ENCODE data around the gene LIMK2.

The LIMK2 gene

GRCh38 chr22:31275576-31275975 is 63.5 kb downstream of the LIMK2 start:
- no peak for DNase-seq

DNA sequence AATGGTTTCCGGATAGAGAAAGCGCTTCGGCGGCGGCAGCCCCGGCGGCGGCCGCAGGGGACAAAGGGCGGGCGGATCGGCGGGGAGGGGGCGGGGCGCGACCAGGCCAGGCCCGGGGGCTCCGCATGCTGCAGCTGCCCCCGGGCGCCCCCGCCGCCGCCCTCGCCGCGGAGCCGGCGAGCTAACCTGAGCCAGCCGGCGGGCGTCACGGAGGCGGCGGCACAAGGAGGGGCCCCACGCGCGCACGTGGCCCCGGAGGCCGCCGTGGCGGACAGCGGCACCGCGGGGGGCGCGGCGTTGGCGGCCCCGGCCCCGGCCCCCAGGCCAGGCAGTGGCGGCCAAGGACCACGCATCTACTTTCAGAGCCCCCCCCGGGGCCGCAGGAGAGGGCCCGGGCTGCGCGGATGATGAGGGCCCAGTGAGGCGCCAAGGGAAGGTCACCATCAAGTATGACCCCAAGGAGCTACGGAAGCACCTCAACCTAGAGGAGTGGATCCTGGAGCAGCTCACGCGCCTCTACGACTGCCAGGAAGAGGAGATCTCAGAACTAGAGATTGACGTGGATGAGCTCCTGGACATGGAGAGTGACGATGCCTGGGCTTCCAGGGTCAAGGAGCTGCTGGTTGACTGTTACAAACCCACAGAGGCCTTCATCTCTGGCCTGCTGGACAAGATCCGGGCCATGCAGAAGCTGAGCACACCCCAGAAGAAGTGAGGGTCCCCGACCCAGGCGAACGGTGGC is 64.5 kb downstream of the LIMK2 start:
- no peak for DNase-seq

DNA sequence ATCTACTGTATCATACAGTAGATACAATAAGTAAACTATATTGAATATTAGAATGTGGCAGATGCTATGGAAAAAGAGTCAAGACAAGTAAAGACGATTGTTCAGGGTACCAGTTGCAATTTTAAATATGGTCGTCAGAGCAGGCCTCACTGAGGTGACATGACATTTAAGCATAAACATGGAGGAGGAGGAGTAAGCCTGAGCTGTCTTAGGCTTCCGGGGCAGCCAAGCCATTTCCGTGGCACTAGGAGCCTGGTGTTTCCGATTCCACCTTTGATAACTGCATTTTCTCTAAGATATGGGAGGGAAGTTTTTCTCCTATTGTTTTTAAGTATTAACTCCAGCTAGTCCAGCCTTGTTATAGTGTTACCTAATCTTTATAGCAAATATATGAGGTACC is 65.6 kb downstream of the LIMK2 start:
- no peak for DNase-seq

DNA sequence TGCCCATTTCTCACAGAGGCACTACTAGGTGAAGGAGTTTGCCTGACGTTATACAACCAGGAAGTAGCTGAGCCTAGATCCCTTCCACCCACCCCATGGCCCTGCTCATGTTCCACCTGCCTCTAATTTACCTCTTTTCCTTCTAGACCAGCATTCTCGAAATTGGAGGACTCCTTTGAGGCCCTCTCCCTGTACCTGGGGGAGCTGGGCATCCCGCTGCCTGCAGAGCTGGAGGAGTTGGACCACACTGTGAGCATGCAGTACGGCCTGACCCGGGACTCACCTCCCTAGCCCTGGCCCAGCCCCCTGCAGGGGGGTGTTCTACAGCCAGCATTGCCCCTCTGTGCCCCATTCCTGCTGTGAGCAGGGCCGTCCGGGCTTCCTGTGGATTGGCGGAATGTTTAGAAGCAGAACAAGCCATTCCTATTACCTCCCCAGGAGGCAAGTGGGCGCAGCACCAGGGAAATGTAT is 66.1 kb downstream of the LIMK2 start:
- no peak for DNase-seq

DNA sequence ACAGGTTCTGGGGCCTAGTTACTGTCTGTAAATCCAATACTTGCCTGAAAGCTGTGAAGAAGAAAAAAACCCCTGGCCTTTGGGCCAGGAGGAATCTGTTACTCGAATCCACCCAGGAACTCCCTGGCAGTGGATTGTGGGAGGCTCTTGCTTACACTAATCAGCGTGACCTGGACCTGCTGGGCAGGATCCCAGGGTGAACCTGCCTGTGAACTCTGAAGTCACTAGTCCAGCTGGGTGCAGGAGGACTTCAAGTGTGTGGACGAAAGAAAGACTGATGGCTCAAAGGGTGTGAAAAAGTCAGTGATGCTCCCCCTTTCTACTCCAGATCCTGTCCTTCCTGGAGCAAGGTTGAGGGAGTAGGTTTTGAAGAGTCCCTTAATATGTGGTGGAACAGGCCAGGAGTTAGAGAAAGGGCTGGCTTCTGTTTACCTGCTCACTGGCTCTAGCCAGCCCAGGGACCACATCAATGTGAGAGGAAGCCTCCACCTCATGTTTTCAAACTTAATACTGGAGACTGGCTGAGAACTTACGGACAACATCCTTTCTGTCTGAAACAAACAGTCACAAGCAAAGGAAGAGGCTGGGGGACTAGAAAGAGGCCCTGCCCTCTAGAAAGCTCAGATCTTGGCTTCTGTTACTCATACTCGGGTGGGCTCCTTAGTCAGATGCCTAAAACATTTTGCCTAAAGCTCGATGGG is 66.7 kb downstream of the LIMK2 start:
- no peak for DNase-seq

- DNase-seq, result no peak
These were observed 67.2 kb downstream of the LIMK2 start for GRCh38 chr22:31279327-31279669.

GRCh38 chr22:31279821-31280505 is 67.9 kb downstream of the LIMK2 start:
- DNase-seq, result no peak

- DNase-seq, result no peak
These were observed 69.6 kb downstream of the LIMK2 start for GRCh38 chr22:31281733-31282132.

DNA sequence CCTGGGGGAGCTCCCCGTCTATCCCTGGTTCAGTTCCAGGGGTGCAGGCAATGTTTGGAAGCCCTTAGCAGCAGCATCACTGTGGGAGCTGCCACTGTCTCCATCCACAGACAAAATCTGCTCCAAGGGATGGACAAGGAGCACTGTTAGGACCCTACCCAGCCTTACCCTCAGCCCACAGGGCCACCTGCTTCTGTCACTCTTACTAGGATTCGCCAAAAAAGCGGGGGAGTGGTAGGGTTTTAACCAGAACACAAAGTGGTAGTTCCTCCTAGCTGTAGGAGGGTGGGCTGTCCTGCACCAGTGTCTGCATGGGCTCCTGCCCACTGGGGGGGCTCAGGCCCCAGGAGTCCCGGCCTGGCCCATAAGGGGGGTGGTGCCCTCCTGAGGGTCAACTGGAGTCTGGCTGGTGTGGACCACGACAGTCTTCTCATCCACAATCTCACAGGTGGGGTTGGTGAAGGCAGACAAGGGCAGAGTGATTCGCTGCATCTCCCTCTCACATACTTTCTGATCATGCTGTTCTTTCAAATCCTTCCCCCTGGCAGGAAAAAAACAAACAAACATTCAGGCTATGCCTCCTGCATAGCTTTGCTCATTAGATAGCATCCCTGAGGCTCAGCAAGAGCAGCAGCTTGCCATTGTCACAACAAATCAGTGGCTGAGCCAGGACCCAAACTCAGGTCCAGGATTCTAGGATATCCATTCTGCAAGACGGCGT is 70.8 kb downstream of the LIMK2 start:
- no peak for DNase-seq

DNA sequence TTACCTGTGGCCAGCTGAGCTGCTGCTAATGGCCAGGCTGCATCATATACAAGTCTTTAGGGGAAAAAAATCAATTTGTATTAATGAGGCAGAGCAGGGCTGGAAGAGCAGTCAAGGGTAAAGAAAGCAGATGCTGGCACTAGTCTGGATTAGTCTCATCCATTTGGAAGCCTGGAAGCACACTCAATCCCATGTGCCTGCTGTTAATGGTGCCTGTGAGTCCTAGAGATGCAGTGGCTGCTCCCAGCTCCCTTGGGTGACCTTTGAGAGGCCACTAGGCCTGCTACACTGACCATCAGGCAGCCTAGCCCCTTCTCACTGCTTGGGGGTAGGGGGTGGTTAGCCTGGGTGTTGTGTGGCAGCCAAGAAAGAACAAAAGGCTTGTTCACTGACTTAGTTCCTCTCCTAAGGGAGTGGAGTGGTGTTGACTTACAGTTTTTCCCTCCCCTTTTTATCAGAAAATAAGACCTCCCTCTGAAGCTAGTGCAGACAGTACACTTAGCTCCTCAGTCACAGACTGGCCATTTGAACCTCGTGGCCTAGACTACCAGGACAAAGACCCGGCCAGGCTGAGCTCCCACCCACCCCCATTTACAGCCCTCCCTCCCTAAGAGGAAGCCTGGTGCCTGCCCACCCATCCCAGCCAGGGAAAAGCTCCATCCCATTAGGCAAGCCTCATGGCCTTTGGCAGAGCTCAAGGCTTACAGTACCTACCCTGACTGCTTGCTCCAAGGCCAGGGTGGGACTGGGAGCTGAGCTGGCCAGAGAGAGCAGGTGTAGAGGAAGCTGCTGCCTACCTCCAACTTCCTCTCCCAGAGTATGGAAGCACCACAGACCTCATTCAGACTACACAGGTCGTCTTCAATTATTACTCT is 72.4 kb downstream of the LIMK2 start:
- DNase-seq, result peak; percentile 86

GRCh38 chr22:31286360-31287255 is 74.5 kb downstream of the LIMK2 start:
- no peak for DNase-seq

DNA sequence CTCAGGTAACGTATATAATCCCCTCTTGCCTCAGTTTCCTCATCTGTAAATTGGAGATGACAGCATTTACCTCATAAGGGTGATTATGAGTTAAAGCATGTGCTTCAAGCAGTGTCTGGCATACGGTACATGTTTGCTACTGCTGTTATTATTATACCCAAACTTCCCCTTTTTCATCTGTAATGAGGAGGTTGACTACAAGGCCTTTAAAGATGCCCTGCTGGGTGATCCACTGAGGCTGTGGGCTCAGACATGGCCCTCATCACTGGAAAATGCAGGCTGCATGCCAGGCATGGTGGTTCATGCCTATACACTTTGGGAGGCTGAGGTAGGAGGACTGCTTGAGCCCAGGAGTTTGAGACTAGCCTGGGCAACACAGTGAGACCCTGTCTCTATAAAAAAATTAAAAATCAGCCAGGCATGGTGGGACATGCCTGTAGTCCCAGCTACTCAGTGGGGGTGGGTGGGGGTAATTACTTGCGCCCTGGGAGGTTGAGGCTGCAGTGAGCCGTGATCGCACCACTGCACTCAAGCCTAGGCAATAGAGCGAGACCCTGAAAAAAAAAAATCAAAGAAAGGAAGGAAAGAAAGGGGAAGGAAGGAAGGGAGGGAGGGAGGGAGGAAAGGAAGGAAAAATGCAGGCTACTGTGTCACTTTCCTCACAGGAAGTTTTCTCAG is 75.9 kb downstream of the LIMK2 start:
- no peak for DNase-seq

DNA sequence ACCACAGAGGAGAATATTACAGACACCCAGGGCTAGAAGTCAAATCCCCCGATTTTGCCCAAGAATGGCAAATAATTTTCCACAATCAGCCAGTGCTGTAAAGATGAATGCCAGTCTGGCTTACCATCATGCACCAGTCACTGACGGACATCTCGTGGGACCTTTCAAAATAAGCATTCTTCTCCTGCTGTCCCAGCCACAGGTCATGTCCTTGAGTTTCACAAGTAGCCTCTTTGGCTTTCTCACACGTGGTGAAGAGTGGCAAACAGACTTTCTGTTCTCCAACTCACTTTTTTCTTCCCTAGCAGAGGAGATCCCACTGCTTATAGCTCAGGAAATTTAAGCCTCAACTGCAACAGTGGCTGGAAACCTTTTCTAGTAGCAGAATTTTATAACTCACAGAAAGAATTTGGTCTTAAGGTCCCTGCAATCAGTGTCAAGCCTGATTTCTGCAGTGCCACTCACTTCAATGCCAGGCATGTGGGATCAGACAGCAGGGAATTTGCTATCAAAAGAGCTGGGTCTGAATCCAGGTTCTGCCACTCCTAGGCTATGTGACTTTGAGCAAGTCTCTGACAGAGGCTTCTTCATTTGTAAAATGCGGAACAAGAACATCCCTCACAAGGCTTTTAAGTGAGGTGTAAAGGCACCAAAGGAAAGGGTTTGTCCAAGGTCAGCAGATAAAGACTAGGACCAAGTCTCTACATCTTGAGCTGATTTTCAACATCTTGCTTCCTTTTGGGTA is 76.6 kb downstream of the LIMK2 start:
- DNase-seq, result no peak

- DNase-seq, result no peak
These were observed 77.2 kb downstream of the LIMK2 start for GRCh38 chr22:31289344-31289743.

DNA sequence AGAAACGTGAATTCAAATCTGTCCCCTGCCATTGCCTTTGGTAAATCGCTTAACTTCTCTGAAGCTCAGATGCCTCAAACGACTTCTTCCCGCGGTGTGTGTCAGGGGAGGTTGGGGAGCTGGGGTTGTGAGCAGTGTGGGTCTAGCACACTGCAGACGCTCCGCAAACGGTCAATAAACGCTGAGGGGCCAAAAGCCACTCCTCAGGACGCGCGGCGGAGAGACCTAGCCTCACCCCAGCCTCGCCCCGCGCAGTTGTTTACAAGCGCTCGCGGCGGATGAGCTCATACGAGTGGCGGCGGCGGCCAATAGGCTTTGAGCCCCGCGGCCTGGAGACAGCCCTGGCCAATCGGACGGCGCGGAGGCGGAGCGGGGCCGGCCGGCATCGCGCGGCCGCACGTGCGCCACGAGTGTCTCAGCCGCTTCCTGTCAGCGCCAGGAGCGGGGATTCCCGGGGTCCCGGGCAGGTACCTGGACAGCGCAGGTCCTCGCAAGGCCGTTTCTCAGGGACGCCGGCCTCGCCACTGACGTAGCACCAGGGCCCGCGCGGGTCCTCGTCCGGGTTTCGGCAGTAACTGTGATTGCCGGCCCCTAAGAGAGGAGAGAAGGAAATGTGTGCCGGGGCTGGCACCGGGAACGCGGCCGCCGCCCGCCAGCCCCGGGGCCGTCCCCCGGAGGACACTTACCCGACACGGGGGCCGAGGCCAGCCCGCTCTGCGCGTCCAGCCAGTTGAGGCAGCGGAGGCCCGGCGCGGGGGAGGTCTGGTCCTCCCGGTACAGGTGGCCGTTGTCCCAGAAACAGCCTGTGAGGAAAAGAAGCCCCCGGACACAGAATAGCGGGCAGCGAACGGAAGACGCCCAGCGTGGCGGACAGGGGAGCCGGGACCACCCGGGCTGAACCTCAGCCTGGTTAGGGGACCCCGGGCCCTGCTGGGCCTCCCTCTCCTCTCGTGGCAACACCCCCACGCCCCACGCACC is 78.7 kb downstream of the LIMK2 start:
- peak; percentile 96 for DNase-seq

DNA sequence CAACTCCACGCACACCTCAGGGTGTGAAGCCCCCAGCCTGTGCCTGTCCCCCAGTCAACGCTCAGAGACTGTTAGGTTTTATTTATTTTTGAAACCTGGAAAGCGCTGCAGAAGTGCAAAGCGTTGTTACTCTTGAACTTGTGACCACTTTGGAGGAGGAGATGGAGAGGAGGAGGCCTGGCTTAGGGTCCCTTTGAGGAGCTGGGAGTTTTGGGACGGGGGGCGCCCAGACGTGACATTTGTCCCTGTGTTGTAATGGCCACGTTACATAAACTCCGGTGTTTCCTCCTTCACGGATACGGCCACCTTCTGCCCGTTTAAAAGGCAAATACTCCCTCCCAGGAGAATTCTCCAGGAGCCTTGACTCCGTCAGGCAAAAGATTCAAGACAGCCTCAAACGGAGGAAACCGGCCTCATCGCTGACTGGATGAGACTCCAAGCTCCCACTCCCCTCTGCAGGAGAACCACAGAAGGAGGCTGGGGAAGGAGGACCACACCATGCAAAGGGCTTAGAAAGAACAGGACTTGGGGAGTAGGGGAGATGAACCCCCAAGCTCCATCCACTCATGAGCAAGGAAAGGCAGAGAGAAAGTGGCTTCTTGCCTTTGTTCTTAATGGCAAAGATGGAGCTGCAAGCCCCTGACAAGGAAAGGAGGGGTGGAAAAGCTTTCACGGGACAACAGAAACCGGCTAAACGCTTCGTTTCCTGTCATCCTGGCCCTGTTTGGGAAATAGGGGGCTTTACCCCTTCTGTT is 79.6 kb downstream of the LIMK2 start:
- peak; percentile 81 for DNase-seq

GRCh38 chr22:31292236-31292989 is 80.3 kb downstream of the LIMK2 start, which contains the start of gene PIK3IP1:
PIK3IP1 (minus strand) TSS chr22:31292488; CDS start chr22:31292344, 144 bp downstream.
- DNase-seq, result peak; percentile 94

Data from eye (tissue), 1 donor.